Kasumi-1 (cell line): ENCODE data around the gene JADE2.
"Not testable (repeated sequence)": the region's sequence is repeated elsewhere in the genome, so short reads cannot be mapped to it uniquely, and the experiment has no call there.

ENCODE experiments used
- DNase-seq, 2 experiments: peaks; one replicate each; lab custom pipeline; 2025; lab: John Stamatoyannopoulos, UW

The JADE2 gene

GRCh38 chr5:134552301-134552700 is 26.8 kb downstream of the JADE2 start:
- DNase-seq = no peak

- not testable (repeated sequence) for DNase-seq
Measured at GRCh38 chr5:134552716-134553115, 27.2 kb downstream of the JADE2 start.

GRCh38 chr5:134553821-134554267 is 28.4 kb downstream of the JADE2 start:
- DNase-seq = no peak

GRCh38 chr5:134554319-134555222 is 29.1 kb downstream of the JADE2 start:
- no peak for DNase-seq

- DNase-seq = no peak
Measured at GRCh38 chr5:134555223-134555889, 29.9 kb downstream of the JADE2 start.

GRCh38 chr5:134555890-134556311 is 30.4 kb downstream of the JADE2 start:
- DNase-seq = no peak

- DNase-seq = not testable (repeated sequence)
Measured at GRCh38 chr5:134556588-134556987, 31.1 kb downstream of the JADE2 start.

GRCh38 chr5:134556994-134557393 is 31.5 kb downstream of the JADE2 start:
- DNase-seq = no peak

GRCh38 chr5:134559672-134560071 is 34.2 kb downstream of the JADE2 start:
- no peak for DNase-seq

- no peak for DNase-seq
Measured at GRCh38 chr5:134560698-134561097, 35.2 kb downstream of the JADE2 start.

GRCh38 chr5:134561871-134562296 is 36.4 kb downstream of the JADE2 start:
- peak; percentile 39 to 44 for DNase-seq

GRCh38 chr5:134563221-134563620 is 37.8 kb downstream of the JADE2 start:
- DNase-seq = no peak

- no peak for DNase-seq
Measured at GRCh38 chr5:134563962-134564361, 38.5 kb downstream of the JADE2 start.

- DNase-seq = no peak
Measured at GRCh38 chr5:134564396-134564795, 38.9 kb downstream of the JADE2 start.

GRCh38 chr5:134565791-134566740 is 40.6 kb downstream of the JADE2 start:
- DNase-seq = no peak

- no peak for DNase-seq
Measured at GRCh38 chr5:134566741-134567221, 41.3 kb downstream of the JADE2 start.

GRCh38 chr5:134567641-134568336 is 42.3 kb downstream of the JADE2 start:
- peak; percentile 4 to 10 for DNase-seq

- no peak for DNase-seq
Measured at GRCh38 chr5:134568337-134568700, 42.8 kb downstream of the JADE2 start.

GRCh38 chr5:134568761-134569695 is 43.6 kb downstream of the JADE2 start:
- no peak for DNase-seq

- DNase-seq = no peak
Measured at GRCh38 chr5:134569758-134570364, 44.4 kb downstream of the JADE2 start.
